ENCODE data around the gene BHLHE40.

The BHLHE40 gene

DNA sequence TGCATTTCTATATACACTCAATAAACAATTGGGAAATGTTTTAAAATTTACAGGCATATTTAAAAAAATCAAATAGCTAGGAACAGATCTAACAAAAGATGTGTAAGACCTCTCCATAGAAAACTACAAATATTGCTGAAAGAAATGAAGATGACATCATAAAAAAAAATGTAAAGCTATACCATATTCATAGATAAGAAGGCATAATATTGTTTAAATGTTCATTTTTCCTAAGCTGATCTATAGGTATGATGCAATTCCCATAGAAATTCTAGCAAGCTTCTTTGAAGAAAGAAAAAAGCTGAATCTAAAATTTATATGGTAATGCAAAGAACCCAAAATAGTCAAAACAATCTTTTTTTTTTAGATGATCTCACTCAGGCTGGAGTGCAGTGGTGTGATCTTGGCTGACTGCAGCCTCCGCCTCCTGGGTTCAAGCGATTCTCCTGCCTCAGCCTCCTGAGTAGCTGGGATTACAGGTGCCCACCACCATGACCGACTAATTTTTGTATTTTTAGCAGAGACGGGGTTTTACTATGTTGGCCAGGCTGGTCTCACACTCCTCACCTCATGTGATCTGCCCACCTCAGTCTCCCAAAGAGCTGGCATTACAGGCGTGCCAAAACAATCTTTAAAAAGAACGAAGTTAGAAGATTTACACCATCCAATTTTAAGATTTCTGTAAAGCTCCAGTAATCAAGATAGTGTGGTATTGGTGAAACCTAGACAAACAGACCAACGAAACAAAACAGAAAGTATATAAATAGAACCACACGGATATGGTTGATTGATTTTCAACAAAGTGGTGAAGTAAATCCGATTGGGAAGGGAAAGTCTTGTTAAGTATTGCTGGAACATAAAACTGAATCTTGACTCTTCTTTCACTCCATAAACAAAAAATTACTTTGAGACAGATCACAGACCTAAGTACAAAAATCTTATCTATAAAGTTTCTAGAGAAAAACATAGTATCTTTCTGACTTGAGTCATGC, 6.3 kb upstream of the BHLHE40 start:
- H3K4me3 ChIP-seq (replicated peaks in 1 of 2; ENCODE audit: low read depth in 2 of 2, low read length in 2 of 2): no peak overlapping the region
- TF ChIP-seq, protein P1, sequence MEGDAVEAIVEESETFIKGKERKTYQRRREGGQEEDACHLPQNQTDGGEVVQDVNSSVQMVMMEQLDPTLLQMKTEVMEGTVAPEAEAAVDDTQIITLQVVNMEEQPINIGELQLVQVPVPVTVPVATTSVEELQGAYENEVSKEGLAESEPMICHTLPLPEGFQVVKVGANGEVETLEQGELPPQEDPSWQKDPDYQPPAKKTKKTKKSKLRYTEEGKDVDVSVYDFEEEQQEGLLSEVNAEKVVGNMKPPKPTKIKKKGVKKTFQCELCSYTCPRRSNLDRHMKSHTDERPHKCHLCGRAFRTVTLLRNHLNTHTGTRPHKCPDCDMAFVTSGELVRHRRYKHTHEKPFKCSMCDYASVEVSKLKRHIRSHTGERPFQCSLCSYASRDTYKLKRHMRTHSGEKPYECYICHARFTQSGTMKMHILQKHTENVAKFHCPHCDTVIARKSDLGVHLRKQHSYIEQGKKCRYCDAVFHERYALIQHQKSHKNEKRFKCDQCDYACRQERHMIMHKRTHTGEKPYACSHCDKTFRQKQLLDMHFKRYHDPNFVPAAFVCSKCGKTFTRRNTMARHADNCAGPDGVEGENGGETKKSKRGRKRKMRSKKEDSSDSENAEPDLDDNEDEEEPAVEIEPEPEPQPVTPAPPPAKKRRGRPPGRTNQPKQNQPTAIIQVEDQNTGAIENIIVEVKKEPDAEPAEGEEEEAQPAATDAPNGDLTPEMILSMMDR (IDR thresholded peaks at IDR 0.05; ENCODE audit: low read depth, low read length): no peak
- DNase-seq (ENCODE audit: low read depth in 2 of 2): no peak

DNA sequence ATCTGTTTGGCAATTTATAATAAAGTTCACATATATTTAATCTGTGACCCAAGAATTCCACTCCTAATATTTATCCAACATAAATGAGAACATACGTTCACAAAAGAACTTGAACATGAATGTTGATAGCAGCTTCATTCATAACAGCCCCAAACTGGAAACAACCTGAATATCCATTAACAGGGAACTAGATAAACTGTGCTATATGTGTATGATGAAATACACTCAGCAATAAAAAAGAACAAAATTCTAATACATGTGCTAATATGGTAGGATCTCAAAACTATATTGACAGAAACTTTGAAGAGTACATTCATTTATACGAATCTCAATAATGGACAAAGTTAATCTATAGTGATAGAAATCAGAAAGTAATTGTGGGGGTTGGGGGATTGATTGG, 5.1 kb upstream of the BHLHE40 start:
- no peak for DNase-seq (ENCODE audit: low read depth in 2 of 2)
- TF ChIP-seq, protein P1 (IDR thresholded peaks at IDR 0.05; ENCODE audit: low read depth, low read length): no peak
- H3K4me3 ChIP-seq (replicated peaks in 1 of 2; ENCODE audit: low read depth in 2 of 2, low read length in 2 of 2): no peak overlapping the region

DNA sequence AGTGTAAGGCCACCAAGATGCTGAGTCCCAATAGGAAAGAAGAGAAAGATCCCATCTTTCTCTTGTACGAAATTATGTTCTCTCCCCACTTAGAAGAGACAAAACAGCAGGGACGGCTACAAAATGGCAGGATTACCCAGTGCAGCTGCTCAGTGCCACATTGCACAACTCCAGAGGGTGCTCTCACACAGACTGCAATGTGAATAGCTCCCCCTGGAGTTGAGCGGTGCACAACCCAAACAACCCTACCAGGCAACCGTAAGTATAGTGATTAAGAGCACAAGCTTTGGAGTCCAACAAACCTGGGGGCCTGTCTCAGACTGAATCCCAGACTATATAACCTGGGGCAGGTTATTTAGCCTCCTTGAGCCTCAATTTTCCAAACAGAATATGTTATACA, 3.1 kb upstream of the BHLHE40 start:
- DNase-seq (ENCODE audit: low read depth in 2 of 2): peak; percentile 65 to 83
- no peak overlapping the region for H3K4me3 ChIP-seq (replicated peaks in 1 of 2; ENCODE audit: low read depth in 2 of 2, low read length in 2 of 2)
- TF ChIP-seq, protein P1 (IDR thresholded peaks at IDR 0.05; ENCODE audit: low read depth, low read length): peak; percentile 68

DNA sequence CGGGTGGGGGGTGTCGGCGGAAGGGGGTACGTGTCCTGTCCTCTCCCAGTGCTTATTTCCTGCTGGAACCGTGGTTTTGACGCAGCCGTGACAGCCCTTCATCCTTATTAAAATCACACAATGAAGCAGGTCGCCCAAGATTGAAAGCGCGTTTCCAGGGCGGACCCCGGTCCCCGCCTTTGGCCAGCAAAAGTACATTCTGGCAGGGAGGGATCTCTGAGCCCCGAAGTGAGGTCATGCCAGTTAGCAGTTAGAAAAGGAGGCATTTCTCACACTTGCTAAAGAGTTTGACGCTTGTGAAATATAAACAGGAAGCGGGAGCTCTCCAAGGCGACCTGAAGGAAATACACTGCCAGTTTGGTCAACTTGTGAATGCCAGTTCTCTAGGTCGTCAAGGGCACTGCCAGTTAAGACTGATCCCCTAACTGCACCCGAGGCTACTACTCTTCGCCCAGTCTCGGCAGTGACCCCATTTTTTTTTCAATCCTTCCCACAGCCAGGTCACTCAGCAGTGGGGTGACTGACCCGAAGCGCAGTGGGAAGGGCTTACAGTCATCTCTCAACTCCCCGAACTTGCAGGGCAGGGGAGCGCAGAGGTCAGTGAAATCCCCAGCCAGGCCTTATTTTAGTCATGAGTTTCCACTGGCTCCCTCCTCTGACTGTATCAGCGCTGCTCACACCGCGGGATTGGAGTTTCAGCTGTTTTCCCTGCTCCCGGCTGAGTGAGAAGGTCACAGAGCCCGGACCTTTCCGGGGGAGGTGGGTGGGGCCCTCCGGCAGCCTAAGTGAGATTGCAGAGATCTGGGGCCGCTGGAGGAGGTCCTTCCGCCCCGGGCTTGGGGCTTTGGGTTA, 2.0 kb upstream of the BHLHE40 start:
- peak overlapping the region; percentile 50 to 59 for H3K4me3 ChIP-seq (replicated peaks in 1 of 2; ENCODE audit: low read depth in 2 of 2, low read length in 2 of 2)
- peak; percentile 94 to 95 for DNase-seq (ENCODE audit: low read depth in 2 of 2)
- TF ChIP-seq, protein P1 (IDR thresholded peaks at IDR 0.05; ENCODE audit: low read depth, low read length): no peak

DNA sequence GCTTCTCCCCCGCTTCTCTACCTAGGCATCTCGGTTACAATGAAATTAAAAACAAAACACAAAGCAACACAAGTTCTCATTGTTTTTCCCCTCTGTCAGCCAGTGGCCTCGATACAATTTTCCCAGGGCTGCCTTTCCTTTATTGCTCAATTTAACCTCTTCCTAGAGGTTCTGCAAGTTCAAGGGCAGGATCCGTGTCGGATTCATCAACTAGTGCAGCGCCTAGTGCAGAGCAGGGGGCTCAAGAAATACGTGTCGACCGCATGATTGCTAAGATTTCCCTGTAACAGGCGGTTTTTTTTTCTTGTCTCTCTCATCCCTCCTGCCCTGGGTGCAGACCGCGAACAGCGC, 1.4 kb upstream of the BHLHE40 start:
- TF ChIP-seq, protein P1 (IDR thresholded peaks at IDR 0.05; ENCODE audit: low read depth, low read length): no peak
- H3K4me3 ChIP-seq (replicated peaks in 1 of 2; ENCODE audit: low read depth in 2 of 2, low read length in 2 of 2): peak overlapping the region; percentile 50 to 59
- no peak for DNase-seq (ENCODE audit: low read depth in 2 of 2)

DNA sequence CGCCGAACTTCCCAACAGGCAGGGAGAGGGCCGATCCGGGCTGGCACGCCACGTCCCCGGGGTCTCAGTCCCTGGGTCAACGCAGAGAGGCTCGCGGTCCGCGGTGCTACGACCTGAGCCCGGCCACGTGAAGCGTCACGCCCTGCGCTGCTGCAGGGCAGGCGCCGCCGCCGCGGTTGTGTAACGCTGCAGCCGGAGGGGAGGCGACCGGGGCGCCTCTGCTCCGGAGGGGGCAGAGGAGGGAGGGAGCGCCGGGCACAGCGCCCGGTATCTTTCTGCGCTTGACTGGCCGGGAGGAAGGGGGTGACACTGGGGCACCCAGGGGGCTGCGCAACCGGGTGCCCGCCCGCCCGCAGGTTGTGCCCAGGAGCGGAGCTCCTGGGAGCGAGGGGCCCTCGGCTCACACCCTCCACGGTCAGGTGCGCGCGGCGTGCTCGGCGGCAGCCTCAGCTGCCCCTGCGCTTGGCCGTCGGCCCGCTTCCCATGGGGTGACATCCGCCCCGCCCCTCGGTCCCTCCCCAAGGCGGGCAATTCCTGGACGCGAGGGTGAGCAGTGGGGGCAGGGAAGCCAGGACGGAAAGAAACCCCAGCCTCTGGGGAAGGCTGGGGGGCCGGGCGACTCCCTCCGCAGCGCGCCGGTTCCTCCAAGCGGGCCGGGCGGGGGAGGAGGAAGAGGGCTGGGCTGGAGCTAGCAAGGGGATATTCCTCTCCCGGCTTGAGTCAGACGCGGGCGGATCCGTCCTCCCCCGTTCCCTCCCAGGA, 852 bp upstream of the BHLHE40 start:
- peak overlapping the region; percentile 50 to 59 for H3K4me3 ChIP-seq (replicated peaks in 1 of 2; ENCODE audit: low read depth in 2 of 2, low read length in 2 of 2)
- DNase-seq (ENCODE audit: low read depth in 2 of 2): peak; percentile 99 to 100
- TF ChIP-seq, protein P1 (IDR thresholded peaks at IDR 0.05; ENCODE audit: low read depth, low read length): no peak

Measured in cardiac fibroblast (primary cell).